NCI-H128 (cell line): Measurements from ENCODE around the gene ZKSCAN4.

Experiments used
- DNase-seq: peaks from one replicate; lab custom pipeline; 2025; ENCODE audit not compliant: unreplicated experiment; lab: John Stamatoyannopoulos, UW

ZKSCAN4 gene

GRCh38 chr6:28252009-28252975 is at the start of gene ZKSCAN4:
Gene ZKSCAN4 (minus strand): TSS chr6:28252269. CDS start chr6:28251980, 289 bp downstream.
- peak; percentile 73 for DNase-seq

GRCh38 chr6:28296520-28297060 is 44.5 kb upstream of the ZKSCAN4 start:
- no peak for DNase-seq

GRCh38 chr6:28295326-28295725 is 43.3 kb upstream of the ZKSCAN4 start:
- DNase-seq = no peak

- DNase-seq = no peak
These were observed 39.5 kb upstream of the ZKSCAN4 start for GRCh38 chr6:28291573-28291972.

GRCh38 chr6:28282926-28283325 is 30.9 kb upstream of the ZKSCAN4 start:
- no peak for DNase-seq

GRCh38 chr6:28281288-28282064 is 29.4 kb upstream of the ZKSCAN4 start, which contains the start of gene PGBD1:
Gene PGBD1 (plus strand): TSS chr6:28281572. CDS start chr6:28283814, 2,242 bp downstream.
- DNase-seq = peak; percentile 57

- DNase-seq = no peak
These were observed 28.7 kb upstream of the ZKSCAN4 start for GRCh38 chr6:28280595-28281287.

GRCh38 chr6:28277746-28278145 is 25.7 kb upstream of the ZKSCAN4 start:
- DNase-seq = no peak

- no peak for DNase-seq
These were observed 22.8 kb upstream of the ZKSCAN4 start for GRCh38 chr6:28274888-28275287.

GRCh38 chr6:28269492-28269891 is 17.4 kb upstream of the ZKSCAN4 start:
- DNase-seq = no peak

GRCh38 chr6:28267695-28268059 is 15.6 kb upstream of the ZKSCAN4 start:
- no peak for DNase-seq

- DNase-seq = peak; percentile 83
These were observed 15.1 kb upstream of the ZKSCAN4 start, which contains the start of gene ZSCAN26 for GRCh38 chr6:28266962-28267694. Gene ZSCAN26 (plus strand): TSS chr6:28267143. CDS start chr6:28271920, 4,777 bp downstream.

GRCh38 chr6:28266563-28266961 is 14.5 kb upstream of the ZKSCAN4 start:
- DNase-seq = no peak

- DNase-seq = no peak
These were observed 12.8 kb upstream of the ZKSCAN4 start for GRCh38 chr6:28264834-28265401.

- no peak for DNase-seq
These were observed 11.9 kb upstream of the ZKSCAN4 start for GRCh38 chr6:28263922-28264321.

- no peak for DNase-seq
These were observed 7.1 kb upstream of the ZKSCAN4 start, which contains the start of gene NKAPL for GRCh38 chr6:28258877-28259777. Gene NKAPL (plus strand): TSS chr6:28259297. CDS start chr6:28259372, 75 bp downstream.

GRCh38 chr6:28257042-28257441 is 5.0 kb upstream of the ZKSCAN4 start:
- no peak for DNase-seq

- DNase-seq = no peak
These were observed 2.1 kb upstream of the ZKSCAN4 start for GRCh38 chr6:28254121-28254519.

GRCh38 chr6:28251661-28252008 is 434 bp downstream of the ZKSCAN4 start:
- DNase-seq = no peak
